Measurements from ENCODE around the gene RALGDS. TPM values are rescaled to one million over a fixed set of nuclear protein-coding genes. Genes with fewer than 3 reads are reported as not detected.
"Not testable (repeated sequence)": the region's sequence is repeated elsewhere in the genome, so short reads cannot be mapped to it uniquely, and the experiment has no call there.

RALGDS gene
- total RNA-seq, 1 donor from 2014 or later: 34.6 TPM

GRCh38 chr9:133070985-133071384 is 50.1 kb downstream of the RALGDS start:
- DNase-seq (ENCODE audit: low read depth, low spot score): not testable (repeated sequence)

GRCh38 chr9:133070500-133070961 is 50.5 kb downstream of the RALGDS start:
- DNase-seq (ENCODE audit: low read depth, low spot score): not testable (repeated sequence)

- not testable (repeated sequence) for DNase-seq (ENCODE audit: low read depth, low spot score)
These were observed 52.6 kb downstream of the RALGDS start for GRCh38 chr9:133068431-133068830.

- DNase-seq (ENCODE audit: low read depth, low spot score): no peak
These were observed 53.2 kb downstream of the RALGDS start for GRCh38 chr9:133067813-133068212.

GRCh38 chr9:133067006-133067405 is 54.0 kb downstream of the RALGDS start:
- no peak for DNase-seq (ENCODE audit: low read depth, low spot score)

GRCh38 chr9:133066181-133066983 is 54.7 kb downstream of the RALGDS start:
- no peak for DNase-seq (ENCODE audit: low read depth, low spot score)

- DNase-seq (ENCODE audit: low read depth, low spot score): no peak
These were observed 56.0 kb downstream of the RALGDS start for GRCh38 chr9:133065070-133065388.

- no peak for DNase-seq (ENCODE audit: low read depth, low spot score)
These were observed 56.6 kb downstream of the RALGDS start for GRCh38 chr9:133064241-133065069.

- DNase-seq (ENCODE audit: low read depth, low spot score): no peak
These were observed 57.4 kb downstream of the RALGDS start for GRCh38 chr9:133063500-133064231.

- no peak for DNase-seq (ENCODE audit: low read depth, low spot score)
These were observed 57.9 kb downstream of the RALGDS start for GRCh38 chr9:133063159-133063499.

GRCh38 chr9:133062569-133062968 is 58.5 kb downstream of the RALGDS start:
- DNase-seq (ENCODE audit: low read depth, low spot score): not testable (repeated sequence)

GRCh38 chr9:133061764-133062145 is 59.3 kb downstream of the RALGDS start, which contains the start of gene CEL:
Gene CEL, plus strand, starts transcription at chr9:133061981. Its CDS starts 22 bp downstream, at chr9:133062003.
- DNase-seq (ENCODE audit: low read depth, low spot score): not testable (repeated sequence)

GRCh38 chr9:133061019-133061763 is 59.8 kb downstream of the RALGDS start:
- not testable (repeated sequence) for DNase-seq (ENCODE audit: low read depth, low spot score)

- DNase-seq (ENCODE audit: low read depth, low spot score): no peak
These were observed 60.6 kb downstream of the RALGDS start for GRCh38 chr9:133060417-133060841.

- DNase-seq (ENCODE audit: low read depth, low spot score): no peak
These were observed 61.4 kb downstream of the RALGDS start for GRCh38 chr9:133059623-133060022.

GRCh38 chr9:133058550-133059320 is 62.3 kb downstream of the RALGDS start:
- DNase-seq (ENCODE audit: low read depth, low spot score): no peak

- DNase-seq (ENCODE audit: low read depth, low spot score): no peak
These were observed 63.0 kb downstream of the RALGDS start for GRCh38 chr9:133058071-133058470.

GRCh38 chr9:133057553-133057952 is 63.5 kb downstream of the RALGDS start:
- DNase-seq (ENCODE audit: low read depth, low spot score): no peak

GRCh38 chr9:133057006-133057405 is 64.0 kb downstream of the RALGDS start:
- DNase-seq (ENCODE audit: low read depth, low spot score): no peak

- DNase-seq (ENCODE audit: low read depth, low spot score): no peak
These were observed 64.5 kb downstream of the RALGDS start for GRCh38 chr9:133056533-133056932.
